Thymus (tissue), 11 donors: Measurements from ENCODE around the gene NHLRC2. TPM values are rescaled to one million over a fixed set of nuclear protein-coding genes. Genes with fewer than 3 reads are reported as not detected.

Experiments
- DNase-seq, 9 donors: peaks; one replicate each; pipeline ENCODE4 v3.0.0-alpha.2; 2013; ENCODE audit warnings: low spot score in 9 of 9, low read depth in 6 of 9, missing footprints in 1 of 9
- H3K27ac ChIP-seq, 2 donors: one replicate each; pipeline ENCODE4 v1.5.1; 2013; ENCODE audit warnings: control low read depth in 1 of 2, low read depth in 1 of 2, low read length in 1 of 2, mild to moderate bottlenecking in 1 of 2, moderate library complexity in 1 of 2
- H3K27me3 ChIP-seq, 2 donors: one replicate each; pipeline ENCODE4 v1.5.1; 2013; ENCODE audit warnings: low read length in 1 of 2; ENCODE audit not compliant: control insufficient read depth in 2 of 2, insufficient read depth in 1 of 2
- H3K36me3 ChIP-seq, 2 donors: one replicate each; pipeline ENCODE4 v1.5.1; 2013; ENCODE audit warnings: low read length in 1 of 2, mild to moderate bottlenecking in 1 of 2, moderate library complexity in 1 of 2; ENCODE audit not compliant: control insufficient read depth in 2 of 2, insufficient read depth in 2 of 2
- H3K4me1 ChIP-seq, 2 donors: one replicate each; pipeline ENCODE4 v1.5.1; 2013; ENCODE audit warnings: low read length in 2 of 2; ENCODE audit not compliant: control insufficient read depth in 2 of 2, insufficient read depth in 2 of 2
- H3K4me3 ChIP-seq, 2 donors: one replicate each; pipeline ENCODE4 v1.5.1; 2013; ENCODE audit warnings: low read length in 2 of 2, control low read depth in 1 of 2, mild to moderate bottlenecking in 1 of 2
- H3K9me3 ChIP-seq, 2 donors: one replicate each; pipeline ENCODE4 v1.5.1; 2013; ENCODE audit warnings: low read length in 1 of 2, mild to moderate bottlenecking in 1 of 2; ENCODE audit not compliant: control insufficient read depth in 2 of 2, insufficient read depth in 1 of 2
- WGBS: extraction: QIAGEN DNeasy Blood & Tissue Kit; methylation state at CpG from one replicate; pipeline ENCODE4 v1.1.7; 2013; 5-methylcytosine and 5-hydroxymethylcytosine counted together
- polyA plus RNA-seq: library from polyadenylated mRNA; stranded (reverse); fragments of 200-250 nt; gene quantifications from one replicate; pipeline ENCODE4 v1.2.3, GENCODE V29; 2013
- total RNA-seq: library from RNA; stranded (reverse); fragments of 120-200 nt; gene quantifications from one replicate; pipeline ENCODE4 v1.2.4, GENCODE V29; 2013
- donor health status: healthy.

NHLRC2 gene
- total and polyA plus RNA-seq, 2 donors = 6.2 to 7.6 TPM

- Histone ChIP-seq H3K27me3 (no peaks in the 10 kb centered on the region), H3K4me1 (no peaks in the 10 kb centered on the region), H3K27ac (no peak overlapping the region), H3K36me3 (peaks cover 5 to 13% of the 10 kb centered on the region in 2 donors), H3K4me3 (no peak overlapping the region), H3K9me3 (no peaks in the 10 kb centered on the region)
- 92% methylated on average over 6 of the region's 6 CpGs for WGBS
- no peak for DNase-seq
Observed at GRCh38 chr10:113911839-113912238, 57.4 kb downstream of the NHLRC2 start.

GRCh38 chr10:113912582-113912981 is 58.1 kb downstream of the NHLRC2 start:
- H3K27me3 ChIP-seq = no peaks in the 10 kb centered on the region
- H3K4me1 ChIP-seq = no peaks in the 10 kb centered on the region
- no peaks in the 10 kb centered on the region for H3K9me3 ChIP-seq
- H3K4me3 ChIP-seq = no peak overlapping the region
- no peak overlapping the region for H3K27ac ChIP-seq
- peaks cover 5 to 10% of the 10 kb centered on the region in 2 donors for H3K36me3 ChIP-seq
- no peak for DNase-seq
- WGBS = 97% methylated on average over 7 of the region's 7 CpGs

GRCh38 chr10:113914956-113915355 is 60.5 kb downstream of the NHLRC2 start:
- WGBS = 97% methylated on average over 2 of the region's 2 CpGs
- H3K27me3 ChIP-seq = no peaks in the 10 kb centered on the region
- H3K4me3 ChIP-seq = no peak overlapping the region
- no peaks in the 10 kb centered on the region for H3K9me3 ChIP-seq
- H3K27ac ChIP-seq = no peak overlapping the region
- H3K4me1 ChIP-seq = no peaks in the 10 kb centered on the region
- no peak for DNase-seq
- no peaks in the 10 kb centered on the region for H3K36me3 ChIP-seq

GRCh38 chr10:113915540-113915939 is 61.1 kb downstream of the NHLRC2 start:
- Histone ChIP-seq H3K27ac (no peak overlapping the region), H3K9me3 (no peaks in the 10 kb centered on the region), H3K4me1 (no peaks in the 10 kb centered on the region), H3K4me3 (no peak overlapping the region), H3K36me3 (no peaks in the 10 kb centered on the region), H3K27me3 (no peaks in the 10 kb centered on the region)
- no peak for DNase-seq
- 95% methylated on average over 2 of the region's 2 CpGs for WGBS

- Histone ChIP-seq H3K27ac (no peak overlapping the region), H3K4me1 (no peaks in the 10 kb centered on the region), H3K36me3 (no peaks in the 10 kb centered on the region), H3K4me3 (no peak overlapping the region), H3K27me3 (no peaks in the 10 kb centered on the region), H3K9me3 (no peaks in the 10 kb centered on the region)
- 98% methylated on average over 2 of the region's 2 CpGs for WGBS
- DNase-seq = no peak
Observed at GRCh38 chr10:113916053-113916452, 61.6 kb downstream of the NHLRC2 start.

- Histone ChIP-seq H3K4me1 (no peaks in the 10 kb centered on the region), H3K4me3 (no peak overlapping the region), H3K9me3 (no peaks in the 10 kb centered on the region), H3K27me3 (no peaks in the 10 kb centered on the region), H3K36me3 (no peaks in the 10 kb centered on the region), H3K27ac (no peak overlapping the region)
- DNase-seq = no peak
- 99% methylated on average over 3 of the region's 3 CpGs for WGBS
Observed at GRCh38 chr10:113917636-113918035, 63.2 kb downstream of the NHLRC2 start.

- H3K27me3 ChIP-seq = no peaks in the 10 kb centered on the region
- peaks cover 0 to 5% of the 10 kb centered on the region in 2 donors for H3K4me1 ChIP-seq
- DNase-seq = no peak
- no peaks in the 10 kb centered on the region for H3K9me3 ChIP-seq
- H3K36me3 ChIP-seq = no peaks in the 10 kb centered on the region
- no peak overlapping the region for H3K27ac ChIP-seq
- WGBS = 97% methylated on average over 3 of the region's 3 CpGs
- H3K4me3 ChIP-seq = no peak overlapping the region
Observed at GRCh38 chr10:113920114-113920513, 65.7 kb downstream of the NHLRC2 start.

GRCh38 chr10:113920875-113921274 is 66.4 kb downstream of the NHLRC2 start:
- H3K27me3 ChIP-seq = no peaks in the 10 kb centered on the region
- H3K27ac ChIP-seq = no peak overlapping the region
- WGBS = 41% methylated on average over 3 of the region's 3 CpGs
- H3K4me1 ChIP-seq = peaks cover 0 to 5% of the 10 kb centered on the region in 2 donors
- peak in 7 of 9 donors; percentile 9 to 53 (median 17) for DNase-seq
- H3K4me3 ChIP-seq = no peak overlapping the region
- no peaks in the 10 kb centered on the region for H3K36me3 ChIP-seq
- no peaks in the 10 kb centered on the region for H3K9me3 ChIP-seq

GRCh38 chr10:113921561-113922370 is 67.3 kb downstream of the NHLRC2 start:
- DNase-seq = no peak
- H3K27ac ChIP-seq = no peak overlapping the region

More at GRCh38 chr10:113921561-113922370, 67.3 kb downstream of the NHLRC2 start:
- no peak overlapping the region for H3K4me3 ChIP-seq
- H3K27me3 ChIP-seq = no peaks in the 10 kb centered on the region
- WGBS = 88% methylated on average over 5 of the region's 5 CpGs
- H3K9me3 ChIP-seq = no peaks in the 10 kb centered on the region
- peaks cover under 1 to 5% of the 10 kb centered on the region in 2 donors for H3K4me1 ChIP-seq
- H3K36me3 ChIP-seq = no peaks in the 10 kb centered on the region
